ENCODE measurements around the gene BEND2.

Gene BEND2

DNA sequence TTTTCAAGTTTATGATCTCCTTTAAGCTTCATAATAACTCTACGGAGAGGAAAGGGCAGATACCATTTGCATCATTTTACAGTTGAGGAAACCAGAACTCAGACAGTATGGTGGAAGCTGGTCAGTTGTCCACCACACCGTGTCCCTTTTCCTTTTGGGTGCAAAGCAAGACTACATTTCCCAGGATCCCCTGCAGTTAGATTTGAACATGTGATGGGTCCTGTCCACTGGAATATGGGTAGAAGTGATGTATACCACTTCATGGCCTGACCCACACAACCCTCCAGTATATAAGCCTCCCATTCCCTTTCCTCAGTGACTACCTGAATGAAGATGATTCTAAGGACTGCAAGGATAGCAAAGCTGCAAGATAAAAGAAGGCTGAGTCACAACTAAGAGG, 74.7 kb downstream of the BEND2 start:
- in situ Hi-C loops (cut with MboI; ENCODE audit: low sequenced_read_pairs): no loop called here

DNA sequence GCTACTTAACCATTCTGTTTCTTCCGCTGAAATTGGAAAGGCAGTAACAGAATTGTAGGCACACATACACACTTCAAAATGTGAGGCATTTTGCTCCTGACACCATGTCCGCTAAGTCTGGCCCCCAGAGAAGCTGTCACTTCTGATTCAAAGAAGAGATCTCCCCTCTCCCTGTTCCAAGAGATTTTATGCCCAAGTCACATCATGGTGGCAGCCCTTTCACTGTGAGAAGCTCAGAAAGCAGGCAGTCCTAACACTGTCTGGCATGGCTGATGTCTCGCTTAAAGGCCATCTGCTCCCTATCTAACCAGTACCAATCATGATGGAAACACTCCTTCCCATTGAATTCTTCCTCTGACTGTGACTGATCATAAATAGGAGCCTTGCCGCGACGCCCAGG, 83.9 kb downstream of the BEND2 start:
- in situ Hi-C loops (cut with MboI; ENCODE audit: low sequenced_read_pairs): no loop called here

DNA sequence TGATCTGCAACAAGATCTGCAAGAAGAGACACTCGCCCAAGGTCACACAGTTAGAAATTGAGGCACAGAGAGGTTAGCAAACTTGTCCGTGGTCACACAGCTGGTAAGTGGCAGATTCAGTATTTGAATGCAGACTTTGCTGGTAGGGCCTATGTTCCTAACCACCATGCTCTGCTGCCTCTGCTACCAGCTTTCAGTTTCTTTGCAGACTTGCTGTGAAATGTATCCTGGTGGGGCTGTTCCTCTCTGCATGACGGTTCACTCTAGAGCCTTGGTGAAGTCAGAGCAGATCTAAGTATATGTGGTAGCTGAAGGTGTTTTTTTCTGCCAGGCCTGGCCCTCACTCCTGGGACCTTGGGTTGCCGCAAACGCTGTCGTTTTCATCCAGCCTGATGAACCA, 87.1 kb downstream of the BEND2 start:
- in situ Hi-C loops (cut with MboI; ENCODE audit: low sequenced_read_pairs): no loop called here

DNA sequence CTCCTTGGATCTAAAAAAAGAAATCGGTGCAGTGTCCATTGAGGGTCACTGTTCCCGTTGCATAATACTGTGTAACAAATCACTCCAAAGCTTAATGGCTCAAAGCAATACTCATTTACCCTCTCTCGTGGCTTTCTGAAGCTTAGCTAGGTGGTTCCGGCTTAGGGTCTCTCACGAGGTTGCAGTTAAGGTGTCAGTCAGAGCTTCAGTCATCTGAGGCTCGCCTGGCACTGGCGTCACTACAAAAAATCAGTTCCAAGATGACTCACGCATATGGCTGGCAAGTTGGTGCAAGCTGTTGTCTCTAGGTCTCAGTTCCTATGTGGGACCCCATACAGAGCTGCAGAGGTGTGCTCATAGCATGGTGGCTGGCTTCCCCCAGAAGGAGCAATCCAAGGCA, 91.0 kb downstream of the BEND2 start:
- in situ Hi-C loops (cut with MboI; ENCODE audit: low sequenced_read_pairs): no loop called here

DNA sequence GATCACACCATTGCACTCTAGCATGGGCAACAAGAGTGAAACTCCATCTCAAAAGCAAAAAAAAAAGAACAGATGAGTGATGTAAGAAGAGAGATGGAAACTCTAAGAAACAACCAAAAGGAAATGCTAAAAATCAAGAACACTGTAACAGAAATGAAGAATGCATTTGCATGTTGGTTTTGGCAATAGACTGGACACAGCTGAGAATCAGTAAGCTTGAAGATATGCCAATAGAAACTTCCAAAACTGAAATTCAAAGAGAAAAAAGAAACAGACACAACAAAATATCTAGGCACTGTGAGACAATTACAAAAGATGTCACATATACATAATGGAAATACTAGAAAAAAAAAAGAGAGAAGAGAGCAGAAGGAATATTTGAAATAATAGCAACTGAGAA, 93.7 kb downstream of the BEND2 start:
- in situ Hi-C loops (cut with MboI; ENCODE audit: low sequenced_read_pairs): no loop called here

DNA sequence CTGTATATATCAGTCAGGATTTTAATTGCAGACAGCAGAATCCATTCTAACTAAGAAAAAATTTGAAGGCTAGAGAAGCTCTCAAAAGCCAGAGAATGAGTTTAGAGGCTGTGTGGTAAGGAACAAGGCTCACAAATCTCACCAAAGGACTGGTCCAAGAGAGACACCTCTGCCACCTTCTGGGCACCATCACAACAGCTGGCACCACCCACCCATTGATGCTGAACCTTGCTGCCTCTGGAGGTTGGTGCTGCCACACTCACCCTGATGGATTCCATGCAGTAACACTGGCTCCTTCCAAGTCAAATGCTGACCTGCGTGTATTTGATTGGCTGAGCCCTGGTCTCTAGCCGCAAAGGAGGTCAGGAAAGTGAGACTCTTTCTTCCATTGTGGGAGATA, 100.8 kb downstream of the BEND2 start:
- in situ Hi-C loops (cut with MboI; ENCODE audit: low sequenced_read_pairs): no loop called here

Data from HL-60/S4 (cell line).